Raji (cell line): ENCODE data around the gene SND1.

ENCODE experiments used
- POLR2A ChIP-seq: IDR thresholded peaks from 2 replicates; pipeline ENCODE4 v1.6.1; 2011; ENCODE audit warnings: low read depth, low read length, control low read depth; ENCODE audit not compliant: insufficient read depth

The SND1 gene

GRCh38 chr7:127651556-127652332, at the start of gene SND1:
TSS of gene SND1 (plus strand) at chr7:127652194. CDS start at chr7:127652374, 180 bp downstream.
- peak; percentile 97 for TF ChIP-seq POLR2A

- no peak for TF ChIP-seq POLR2A
Observed at GRCh38 chr7:127608446-127608845, 43.5 kb upstream of the SND1 start.

DNA sequence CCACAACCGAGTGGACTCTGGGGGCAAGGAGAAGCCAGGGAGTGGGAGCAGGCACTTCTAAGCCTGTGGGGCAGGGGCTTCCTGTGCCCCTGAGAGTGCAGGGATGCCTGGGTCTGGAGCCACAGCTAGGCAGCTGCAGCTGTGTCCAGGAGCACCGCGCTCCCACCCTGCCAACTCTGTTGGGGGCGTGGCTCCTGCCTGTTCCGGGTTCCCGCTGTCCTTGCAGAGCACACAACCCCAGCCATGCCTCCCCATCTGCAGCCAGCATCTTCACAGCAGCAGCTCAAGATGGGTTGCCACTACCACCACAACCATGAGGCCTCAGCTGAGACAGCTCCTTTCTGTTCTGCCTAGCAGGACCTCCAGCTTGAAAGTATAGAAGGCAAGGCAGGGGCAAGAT, 42.7 kb upstream of the SND1 start:
- TF ChIP-seq POLR2A = no peak

DNA sequence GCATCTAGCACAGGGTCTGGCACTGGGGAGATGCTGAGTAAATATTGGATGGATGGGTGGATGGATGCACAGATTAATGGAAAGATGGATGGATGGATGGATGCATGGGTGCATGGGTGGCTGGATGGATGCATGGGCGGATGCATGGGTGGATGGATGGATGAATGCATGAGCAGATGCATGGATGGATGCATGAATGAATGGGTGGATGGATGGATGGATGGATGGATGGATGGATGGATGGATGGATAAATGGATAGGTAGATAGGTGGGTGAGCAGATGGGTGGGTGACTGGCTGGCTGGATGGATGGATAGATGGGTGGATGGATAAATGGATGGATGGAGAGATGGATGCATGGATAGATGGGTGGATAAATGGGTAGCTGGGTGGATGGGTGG, 39.7 kb upstream of the SND1 start:
- TF ChIP-seq POLR2A = no peak

DNA sequence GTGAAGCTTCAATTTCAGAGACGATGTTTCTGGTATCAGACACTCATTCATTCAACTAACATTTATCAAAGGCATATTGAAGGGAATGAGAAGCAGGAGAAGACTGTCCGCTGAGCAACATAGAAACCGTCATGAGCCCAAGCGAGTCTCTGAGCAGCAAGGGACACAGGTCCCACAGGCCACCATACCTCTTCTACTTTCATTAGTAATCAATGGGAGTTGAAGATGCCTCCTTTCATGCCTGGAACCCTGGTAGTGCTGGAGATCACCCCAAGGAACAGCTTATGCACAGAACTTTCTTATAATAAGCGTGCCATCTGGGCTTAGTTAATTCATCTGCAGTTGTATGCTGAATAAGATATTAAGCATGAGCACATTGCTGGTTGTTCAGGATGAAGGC, 35.3 kb upstream of the SND1 start:
- TF ChIP-seq POLR2A = no peak

DNA sequence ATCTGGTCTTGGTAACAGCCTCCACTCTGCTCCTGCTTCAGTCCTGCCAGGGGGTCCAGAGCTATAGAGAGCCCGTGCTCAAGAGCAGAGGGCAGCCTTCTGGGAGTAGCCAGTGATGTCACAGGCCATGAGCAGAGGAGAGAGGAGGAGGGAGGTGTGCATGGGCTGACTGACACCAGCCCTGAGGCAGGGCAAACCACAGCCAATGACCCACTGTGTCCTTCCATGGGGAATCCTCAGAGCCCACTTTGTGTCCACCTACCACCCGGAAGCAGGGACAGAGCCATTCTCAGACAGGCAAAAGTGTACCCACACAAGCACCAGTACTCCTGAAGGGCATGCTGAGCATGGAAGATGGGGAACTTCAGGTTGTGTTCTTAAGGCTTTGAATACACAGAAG, 34.0 kb upstream of the SND1 start, which contains the start of gene PAX4:
Gene PAX4, minus strand, starts transcription at position 101 of the 400 bp plus-strand sequence. CDS start 2,214 bp downstream, outside the sequence.
- no peak for TF ChIP-seq POLR2A

DNA sequence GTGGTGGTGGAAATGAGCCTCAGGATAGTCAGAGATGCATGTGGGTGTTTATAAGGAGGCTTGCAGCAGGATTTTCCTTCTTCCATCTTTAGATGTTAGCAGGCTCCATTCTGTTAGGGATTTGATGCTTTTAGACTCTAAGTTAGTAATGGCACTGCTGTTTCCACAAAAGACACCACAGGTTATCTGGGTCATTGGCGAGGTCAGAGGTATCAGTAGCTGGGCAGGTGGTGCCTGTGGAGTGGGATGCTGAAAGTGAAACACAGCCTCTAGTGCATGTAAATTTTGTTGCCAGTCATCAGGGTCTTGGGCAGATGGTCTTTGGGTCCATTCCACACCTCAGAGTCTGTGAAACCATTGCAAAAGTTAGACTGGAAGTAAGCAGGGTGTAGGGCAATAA, 33.2 kb upstream of the SND1 start:
- TF ChIP-seq POLR2A = no peak

GRCh38 chr7:127619681-127620405, 32.2 kb upstream of the SND1 start:
- no peak for TF ChIP-seq POLR2A

- TF ChIP-seq POLR2A = no peak
Observed at GRCh38 chr7:127620406-127621233, 31.4 kb upstream of the SND1 start.

- no peak for TF ChIP-seq POLR2A
Observed at GRCh38 chr7:127625331-127625730, 26.7 kb upstream of the SND1 start.

DNA sequence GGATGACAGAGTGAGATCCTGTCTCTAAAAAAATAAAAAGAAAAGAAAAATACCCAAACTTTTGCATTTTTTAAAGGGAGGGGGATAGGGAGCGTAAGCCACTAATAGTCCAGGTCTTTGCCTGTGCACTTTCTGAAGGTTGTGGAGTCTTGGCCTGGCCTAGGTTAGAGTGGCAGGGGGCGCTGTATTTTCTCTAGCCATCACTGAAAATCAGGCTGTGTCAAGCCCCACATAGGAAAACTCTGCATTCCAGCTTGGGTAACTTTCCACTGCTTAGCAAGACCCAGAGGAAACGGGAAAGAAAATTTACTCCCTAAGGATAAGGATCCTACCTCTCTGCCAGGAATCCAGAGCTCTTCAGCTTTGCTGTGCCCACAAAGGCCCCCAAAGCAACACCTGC, 23.5 kb upstream of the SND1 start:
- no peak for TF ChIP-seq POLR2A

- no peak for TF ChIP-seq POLR2A
Observed at GRCh38 chr7:127629268-127629854, 22.6 kb upstream of the SND1 start.

- TF ChIP-seq POLR2A = no peak
Observed at GRCh38 chr7:127632276-127632910, 19.6 kb upstream of the SND1 start.

GRCh38 chr7:127635659-127636285, 16.2 kb upstream of the SND1 start:
- no peak for TF ChIP-seq POLR2A

DNA sequence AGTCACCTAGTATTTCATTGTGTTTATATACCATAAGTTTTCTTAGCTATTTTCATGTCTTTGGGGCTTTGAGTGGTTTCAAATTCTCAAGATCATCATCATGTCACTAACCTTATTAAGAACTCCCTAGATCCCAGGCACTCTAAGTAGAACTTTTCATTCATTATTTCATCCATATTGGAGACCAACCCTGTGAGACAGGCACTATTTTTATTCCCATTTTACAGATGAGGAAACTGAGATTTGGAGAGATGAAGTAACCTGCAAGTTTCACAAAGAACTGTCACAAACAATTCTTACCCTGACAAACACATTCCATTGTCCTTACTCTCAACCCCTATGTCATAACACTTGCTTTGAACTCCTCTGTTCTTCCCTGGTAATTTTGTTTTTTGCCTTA, 13.8 kb upstream of the SND1 start:
- TF ChIP-seq POLR2A = no peak

GRCh38 chr7:127644484-127644883, 7.5 kb upstream of the SND1 start:
- no peak for TF ChIP-seq POLR2A
